Natural killer cell (primary cell): ENCODE results near the gene NFATC2IP. TPM values are rescaled to one million over a fixed set of nuclear protein-coding genes. Genes with fewer than 3 reads are reported as not detected.

Experiments used
- ATAC-seq, 3 donors: fragments of 150-1000 bp in 2 of 3; fragments of 200-7000 bp in 1 of 3; cut with Tn5 transposase; 1 replicate in 1 of 3; 2 replicates in 2 of 3; pipeline ENCODE4 v1.10.0; 2021; ENCODE audit warnings: mild to moderate bottlenecking in 2 of 3, moderate library complexity in 2 of 3
- DNase-seq, 2 donors: peaks; one replicate each; pipeline versions ENCODE4 v3.0.0 to v3.0.0-alpha.2; 2013 to 2021; ENCODE audit warnings: mixed read lengths in 1 of 2
- H3K27ac ChIP-seq: one replicate; pipeline ENCODE4 v1.5.1; 2013; ENCODE audit warnings: mild to moderate bottlenecking, low read length
- H3K27me3 ChIP-seq: one replicate; pipeline ENCODE4 v1.6.1; 2013; ENCODE audit warnings: low read length; ENCODE audit not compliant: control insufficient read depth, insufficient read depth
- H3K36me3 ChIP-seq: one replicate; pipeline ENCODE4 v1.6.1; 2013; ENCODE audit warnings: low read length; ENCODE audit not compliant: control insufficient read depth, insufficient read depth
- H3K4me1 ChIP-seq: one replicate; pipeline ENCODE4 v1.6.1; 2013; ENCODE audit warnings: low read length; ENCODE audit not compliant: control insufficient read depth, insufficient read depth
- H3K4me3 ChIP-seq: one replicate; pipeline ENCODE4 v1.5.1; 2013; ENCODE audit warnings: low read length
- H3K9me3 ChIP-seq: one replicate; pipeline ENCODE4 v1.6.1; 2013; ENCODE audit warnings: low read length; ENCODE audit not compliant: control insufficient read depth, insufficient read depth
- H3K27ac Mint-ChIP-seq, 2 donors: one replicate each; pipeline ENCODE4 v1.8.0; 2022; ENCODE audit warnings: mild to moderate bottlenecking in 2 of 2, mixed read lengths in 2 of 2, moderate library complexity in 1 of 2
- H3K27me3 Mint-ChIP-seq, 2 donors: one replicate each; pipeline ENCODE4 v1.8.0; 2022; ENCODE audit warnings: low read depth in 2 of 2, mixed read lengths in 2 of 2
- H3K36me3 Mint-ChIP-seq: one replicate; pipeline ENCODE4 v1.8.0; 2022; ENCODE audit warnings: mixed read lengths
- H3K4me1 Mint-ChIP-seq, 2 donors: one replicate each; pipeline ENCODE4 v1.8.0; 2022; ENCODE audit warnings: mixed read lengths in 2 of 2
- H3K4me3 Mint-ChIP-seq: one replicate; pipeline ENCODE4 v1.8.0; 2022; ENCODE audit warnings: mild to moderate bottlenecking, moderate library complexity, mixed read lengths
- H3K9me3 Mint-ChIP-seq, 2 donors: one replicate each; pipeline ENCODE4 v1.8.0; 2022; ENCODE audit warnings: mixed read lengths in 2 of 2
- CTCF ChIP-seq: fragments of 200-600 bp; IDR thresholded peaks from one replicate; pipeline ENCODE4 v1.8.0; 2022; ENCODE audit warnings: antibody characterized with exemption
- WGBS: methylation state at CpG from one replicate; pipeline ENCODE4 v1.1.7; 2013; ENCODE audit warnings: missing lambda C conversion rate; ENCODE audit not compliant: insufficient coverage; 5-methylcytosine and 5-hydroxymethylcytosine counted together
- intact Hi-C: fragments of 100-400 bp; cut with micrococcal nuclease; formaldehyde crosslinking; loops from one replicate; pipeline ENCODE4 v1.14.2; 2022
- total RNA-seq, 4 donors: library from RNA; stranded (reverse); fragments of 120-200 nt in 1 of 4; gene quantifications; one replicate each; pipeline versions ENCODE4 v1.2.3 to v1.2.4, GENCODE V29; 2013 to 2022

Gene NFATC2IP
- total RNA-seq, 3 donors from 2014 or later (not counting 1 experiment from before 2014, with no cell fraction given) = 87.1 to 132 (median 108) TPM

GRCh38 chr16:28983644-28984043, 32.9 kb downstream of the NFATC2IP start:
- 95% methylated on average over 18 of the region's 18 CpGs for WGBS
- Mint-ChIP-seq H3K36me3 (no peaks in the 10 kb centered on the region), H3K27me3 (no peaks in the 10 kb centered on the region), H3K4me3 (peak overlapping the region; percentile 88), H3K9me3 (peaks cover 0 to 5% of the 10 kb centered on the region in 2 donors), H3K4me1 (peaks cover 30 to 56% of the 10 kb centered on the region in 2 donors), H3K27ac (peak overlapping the region; percentile 71 to 97)
- ATAC-seq (no peak), DNase-seq (no peak)
- TF ChIP-seq CTCF = no peak
- Histone ChIP-seq H3K27ac (peak overlapping the region; percentile 83), H3K36me3 (peaks cover 44% of the 10 kb centered on the region), H3K27me3 (no peaks in the 10 kb centered on the region), H3K9me3 (peaks cover 3% of the 10 kb centered on the region), H3K4me3 (no peak overlapping the region), H3K4me1 (peaks cover 64% of the 10 kb centered on the region)
- intact Hi-C loops = no loop called here

- 41% methylated on average over 12 of the region's 12 CpGs for WGBS
Observed at GRCh38 chr16:28984091-28984490, 33.4 kb downstream of the NFATC2IP start.

DNA sequence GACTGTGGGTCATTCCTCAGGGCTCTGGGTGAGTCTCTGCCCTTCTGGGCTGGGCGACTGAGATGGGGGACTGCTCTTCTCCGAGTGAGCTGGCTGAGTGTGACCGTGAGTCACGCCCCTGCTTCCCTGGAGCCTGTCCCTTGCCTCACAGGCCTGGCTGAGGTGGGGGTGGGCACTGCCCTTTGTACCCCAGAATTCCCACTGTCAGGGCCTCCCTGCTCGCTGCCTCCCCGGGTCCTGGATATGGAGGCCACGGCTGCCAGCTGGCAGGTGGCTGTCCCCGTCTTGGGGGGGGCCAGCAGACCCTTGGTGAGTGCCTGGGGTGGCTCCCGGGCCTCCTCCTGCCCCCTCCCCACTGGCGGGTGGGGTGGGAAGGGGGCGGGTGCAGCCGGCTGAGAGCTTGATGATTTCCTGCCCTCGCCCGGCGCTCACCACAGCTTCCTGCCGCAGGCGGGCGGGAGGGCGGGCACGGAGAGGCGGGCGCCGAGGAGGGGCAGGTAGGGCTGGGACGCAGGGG, 33.9 kb downstream of the NFATC2IP start, which contains the start of gene LAT:
TSS of gene LAT (plus strand) at position 434 of the 517 bp plus-strand sequence. CDS start 366 bp downstream, outside the sequence.
- H3K4me1 ChIP-seq = peaks cover 73% of the 10 kb centered on the region
- Mint-ChIP-seq H3K9me3 (peaks cover 0 to 5% of the 10 kb centered on the region in 2 donors), H3K27ac (peak within 1 kb of the TSS; percentile 71 to 97), H3K4me1 (peaks cover 29 to 65% of the 10 kb centered on the region in 2 donors), H3K4me3 (peak within 1 kb of the TSS; percentile 88), H3K36me3 (no peaks in the 10 kb centered on the region), H3K27me3 (no peaks in the 10 kb centered on the region)
- peak; percentile 67 to 88 for DNase-seq
- no peak for TF ChIP-seq CTCF
- H3K27me3 ChIP-seq = no peaks in the 10 kb centered on the region
- intact Hi-C loops = no loop called here
- under 1% methylated on average over 20 of the region's 24 CpGs for WGBS
- peak within 1 kb of the TSS; percentile 83 for H3K27ac ChIP-seq
- H3K36me3 ChIP-seq = peaks cover 49% of the 10 kb centered on the region
- H3K9me3 ChIP-seq = peaks cover 3% of the 10 kb centered on the region
- peak within 1 kb of the TSS; percentile 70 for H3K4me3 ChIP-seq
- ATAC-seq = peak; percentile 83 to 88 (median 86)

More at GRCh38 chr16:28984091-28984490, 33.4 kb downstream of the NFATC2IP start:
- TF ChIP-seq CTCF = no peak
- peak overlapping the region; percentile 70 for H3K4me3 ChIP-seq
- H3K4me1 ChIP-seq = peaks cover 67% of the 10 kb centered on the region
- DNase-seq = no peak
- H3K27ac ChIP-seq = peak overlapping the region; percentile 83
- no peaks in the 10 kb centered on the region for H3K27me3 Mint-ChIP-seq
- peak overlapping the region; percentile 71 to 97 for H3K27ac Mint-ChIP-seq
- H3K36me3 ChIP-seq = peaks cover 44% of the 10 kb centered on the region
- peaks cover 3% of the 10 kb centered on the region for H3K9me3 ChIP-seq
- peaks cover 29 to 59% of the 10 kb centered on the region in 2 donors for H3K4me1 Mint-ChIP-seq
- H3K4me3 Mint-ChIP-seq = peak overlapping the region; percentile 88
- peak in 2 of 3 donors; percentile 2 for ATAC-seq
- intact Hi-C loops = no loop called here
- peaks cover 0 to 5% of the 10 kb centered on the region in 2 donors for H3K9me3 Mint-ChIP-seq
- no peaks in the 10 kb centered on the region for H3K36me3 Mint-ChIP-seq
- H3K27me3 ChIP-seq = no peaks in the 10 kb centered on the region
